Measurements from ENCODE around the gene CPED1.

GRCh38 chr7:121002757-121003200 is 14.3 kb downstream of the CPED1 start:
- TF ChIP-seq, protein P1, sequence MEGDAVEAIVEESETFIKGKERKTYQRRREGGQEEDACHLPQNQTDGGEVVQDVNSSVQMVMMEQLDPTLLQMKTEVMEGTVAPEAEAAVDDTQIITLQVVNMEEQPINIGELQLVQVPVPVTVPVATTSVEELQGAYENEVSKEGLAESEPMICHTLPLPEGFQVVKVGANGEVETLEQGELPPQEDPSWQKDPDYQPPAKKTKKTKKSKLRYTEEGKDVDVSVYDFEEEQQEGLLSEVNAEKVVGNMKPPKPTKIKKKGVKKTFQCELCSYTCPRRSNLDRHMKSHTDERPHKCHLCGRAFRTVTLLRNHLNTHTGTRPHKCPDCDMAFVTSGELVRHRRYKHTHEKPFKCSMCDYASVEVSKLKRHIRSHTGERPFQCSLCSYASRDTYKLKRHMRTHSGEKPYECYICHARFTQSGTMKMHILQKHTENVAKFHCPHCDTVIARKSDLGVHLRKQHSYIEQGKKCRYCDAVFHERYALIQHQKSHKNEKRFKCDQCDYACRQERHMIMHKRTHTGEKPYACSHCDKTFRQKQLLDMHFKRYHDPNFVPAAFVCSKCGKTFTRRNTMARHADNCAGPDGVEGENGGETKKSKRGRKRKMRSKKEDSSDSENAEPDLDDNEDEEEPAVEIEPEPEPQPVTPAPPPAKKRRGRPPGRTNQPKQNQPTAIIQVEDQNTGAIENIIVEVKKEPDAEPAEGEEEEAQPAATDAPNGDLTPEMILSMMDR (IDR thresholded peaks at IDR 0.05), result no peak
- TF ChIP-seq POLR2A (IDR thresholded peaks at IDR 0.05), result no peak

Data from testis (tissue), 2 donors.